ENCODE data around the gene ABLIM2.

DNA sequence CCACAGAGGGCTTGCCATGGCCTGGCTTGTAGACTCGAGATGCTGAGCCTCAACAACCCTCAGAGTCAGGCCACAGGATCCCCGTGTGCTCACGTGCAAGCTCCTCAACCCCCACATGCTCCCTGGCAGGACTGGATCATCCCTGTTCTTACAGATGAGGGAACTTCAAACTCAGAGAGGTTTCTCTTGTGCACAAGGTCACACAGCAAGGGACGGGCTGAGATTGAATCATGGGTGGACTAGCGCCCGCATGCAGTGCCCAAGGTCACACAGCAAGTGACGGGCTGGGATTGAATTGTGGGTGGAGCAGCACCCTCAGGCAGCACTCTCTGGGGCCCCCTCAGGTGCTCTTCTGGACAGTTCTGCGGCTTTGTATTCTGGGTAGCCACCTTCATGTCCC is 158.4 kb downstream of the ABLIM2 start:
- TF ChIP-seq TCF12 (IDR thresholded peaks at IDR 0.05; ENCODE audit: low read depth, low read length) (no peak), POLR2A (IDR thresholded peaks at IDR 0.05; ENCODE audit: control extremely low read depth in 1 of 2, low read depth in 2 of 2, low read length in 2 of 2) (no peak), TAF1 (IDR thresholded peaks at IDR 0.05; ENCODE audit: low read depth, low read length) (no peak), FOSL1 (IDR thresholded peaks at IDR 0.05; ENCODE audit: insufficient read depth, low read depth, low read length) (no peak)
- TF ChIP-seq, protein P1, sequence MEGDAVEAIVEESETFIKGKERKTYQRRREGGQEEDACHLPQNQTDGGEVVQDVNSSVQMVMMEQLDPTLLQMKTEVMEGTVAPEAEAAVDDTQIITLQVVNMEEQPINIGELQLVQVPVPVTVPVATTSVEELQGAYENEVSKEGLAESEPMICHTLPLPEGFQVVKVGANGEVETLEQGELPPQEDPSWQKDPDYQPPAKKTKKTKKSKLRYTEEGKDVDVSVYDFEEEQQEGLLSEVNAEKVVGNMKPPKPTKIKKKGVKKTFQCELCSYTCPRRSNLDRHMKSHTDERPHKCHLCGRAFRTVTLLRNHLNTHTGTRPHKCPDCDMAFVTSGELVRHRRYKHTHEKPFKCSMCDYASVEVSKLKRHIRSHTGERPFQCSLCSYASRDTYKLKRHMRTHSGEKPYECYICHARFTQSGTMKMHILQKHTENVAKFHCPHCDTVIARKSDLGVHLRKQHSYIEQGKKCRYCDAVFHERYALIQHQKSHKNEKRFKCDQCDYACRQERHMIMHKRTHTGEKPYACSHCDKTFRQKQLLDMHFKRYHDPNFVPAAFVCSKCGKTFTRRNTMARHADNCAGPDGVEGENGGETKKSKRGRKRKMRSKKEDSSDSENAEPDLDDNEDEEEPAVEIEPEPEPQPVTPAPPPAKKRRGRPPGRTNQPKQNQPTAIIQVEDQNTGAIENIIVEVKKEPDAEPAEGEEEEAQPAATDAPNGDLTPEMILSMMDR (IDR thresholded peaks at IDR 0.05; ENCODE audit: control extremely low read depth in 1 of 3, insufficient read depth in 1 of 3, low read depth in 1 of 3, low read length in 3 of 3), result no peak

Measured in H1 (cell line).